ENCODE results near the gene NBPF3.

DNA sequence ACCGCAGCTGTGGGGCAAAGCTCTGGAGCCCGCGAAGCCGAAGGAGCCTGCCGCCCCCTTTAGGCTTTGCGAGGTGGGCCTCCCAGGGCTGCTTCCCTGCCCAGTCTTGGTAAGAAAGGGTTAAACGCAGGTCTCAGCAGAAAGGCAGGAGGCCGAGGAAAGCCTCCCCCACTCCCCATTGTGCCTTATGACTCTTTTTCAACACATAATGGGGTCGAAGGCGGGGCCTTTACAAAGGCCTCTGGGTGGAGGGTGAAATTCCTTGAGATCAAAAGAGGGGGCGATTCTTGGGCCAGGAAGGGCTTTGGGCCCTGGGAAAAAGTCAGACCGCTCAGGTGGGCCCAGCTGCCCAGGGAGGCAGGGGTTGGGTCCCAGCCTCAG, 70.2 kb downstream of the NBPF3 start:
- TF ChIP-seq, protein P1, sequence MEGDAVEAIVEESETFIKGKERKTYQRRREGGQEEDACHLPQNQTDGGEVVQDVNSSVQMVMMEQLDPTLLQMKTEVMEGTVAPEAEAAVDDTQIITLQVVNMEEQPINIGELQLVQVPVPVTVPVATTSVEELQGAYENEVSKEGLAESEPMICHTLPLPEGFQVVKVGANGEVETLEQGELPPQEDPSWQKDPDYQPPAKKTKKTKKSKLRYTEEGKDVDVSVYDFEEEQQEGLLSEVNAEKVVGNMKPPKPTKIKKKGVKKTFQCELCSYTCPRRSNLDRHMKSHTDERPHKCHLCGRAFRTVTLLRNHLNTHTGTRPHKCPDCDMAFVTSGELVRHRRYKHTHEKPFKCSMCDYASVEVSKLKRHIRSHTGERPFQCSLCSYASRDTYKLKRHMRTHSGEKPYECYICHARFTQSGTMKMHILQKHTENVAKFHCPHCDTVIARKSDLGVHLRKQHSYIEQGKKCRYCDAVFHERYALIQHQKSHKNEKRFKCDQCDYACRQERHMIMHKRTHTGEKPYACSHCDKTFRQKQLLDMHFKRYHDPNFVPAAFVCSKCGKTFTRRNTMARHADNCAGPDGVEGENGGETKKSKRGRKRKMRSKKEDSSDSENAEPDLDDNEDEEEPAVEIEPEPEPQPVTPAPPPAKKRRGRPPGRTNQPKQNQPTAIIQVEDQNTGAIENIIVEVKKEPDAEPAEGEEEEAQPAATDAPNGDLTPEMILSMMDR (IDR thresholded peaks at IDR 0.05), result no peak
- TF ChIP-seq POLR2A (IDR thresholded peaks at IDR 0.05), result no peak
